Muscle of back (tissue), 11 donors: ENCODE results near the gene NDST4. TPM values are rescaled to one million over a fixed set of nuclear protein-coding genes. Genes with fewer than 3 reads are reported as not detected.

ENCODE experiments used
- DNase-seq, 3 donors: peaks; one replicate each; pipeline versions ENCODE4 v3.0.0 to v3.0.0-alpha.2; 2013
- polyA plus RNA-seq, 10 donors: library from polyadenylated mRNA; unstranded; fragments of 120-200 nt; gene quantifications; one replicate each; pipeline ENCODE4 v1.2.1, GENCODE V29; 2013; ENCODE audit not compliant: insufficient read length in 10 of 10

Gene NDST4
- polyA plus RNA-seq, 10 donors = 0.79 to 1.8 (median 1.1) TPM

DNA sequence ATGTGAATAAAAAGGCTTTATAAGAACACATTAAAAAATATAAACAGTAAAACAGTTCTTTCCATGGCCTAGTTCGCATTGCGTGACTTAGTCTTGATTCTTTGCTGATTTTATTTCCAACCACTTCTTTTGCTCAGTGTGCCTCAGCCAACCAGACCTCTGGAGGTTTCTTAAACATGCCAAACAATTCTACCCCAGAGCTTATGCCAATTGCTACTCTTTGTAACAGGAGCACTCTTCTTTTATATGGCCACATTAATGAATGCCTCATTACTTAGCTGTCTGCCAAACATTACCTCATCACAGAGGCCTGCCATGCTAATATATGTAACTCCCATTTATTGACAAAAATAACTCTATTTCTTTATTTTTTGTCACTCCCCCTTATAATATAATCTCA, 202.3 kb downstream of the NDST4 start:
- DNase-seq = peak in 2 of 3 donors; percentile 29 to 65

DNA sequence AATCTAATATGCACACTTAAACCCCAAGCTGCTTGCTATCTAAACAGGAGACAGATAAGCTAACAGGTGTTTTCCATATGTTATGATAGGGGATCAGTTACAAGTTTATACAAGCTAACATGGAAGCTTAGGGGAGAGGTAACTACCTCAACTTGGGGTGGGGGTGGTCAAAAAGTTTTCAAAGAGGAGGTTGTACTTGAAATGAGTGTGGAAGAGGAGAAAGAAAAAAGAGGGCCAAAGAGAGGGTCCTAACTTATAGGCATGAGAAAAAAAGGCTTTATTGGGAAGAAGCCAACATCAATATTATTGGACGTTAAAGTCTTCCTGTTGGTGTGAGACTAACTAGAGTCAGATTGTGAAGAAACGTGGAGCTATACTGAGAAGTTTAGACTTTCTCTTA, 205.9 kb downstream of the NDST4 start:
- DNase-seq = no peak

DNA sequence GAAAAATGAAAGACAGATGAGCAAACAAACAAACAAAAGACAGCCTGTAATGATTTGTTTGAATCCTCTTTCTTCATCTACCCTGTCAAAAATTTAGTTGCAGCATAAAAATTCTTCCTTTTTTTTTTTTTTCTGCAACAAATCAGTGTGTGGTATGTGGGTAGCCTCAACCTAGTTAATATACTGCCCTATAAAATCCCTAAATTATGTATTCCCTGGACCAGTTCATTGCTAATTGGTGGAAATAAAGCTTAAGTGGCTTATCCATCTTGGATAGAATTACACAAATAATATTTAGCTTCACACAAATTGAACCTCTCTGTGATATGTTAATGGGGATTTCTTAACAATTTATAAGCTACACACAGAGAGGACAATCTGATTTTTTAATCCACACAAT, 208.4 kb downstream of the NDST4 start:
- DNase-seq = no peak

DNA sequence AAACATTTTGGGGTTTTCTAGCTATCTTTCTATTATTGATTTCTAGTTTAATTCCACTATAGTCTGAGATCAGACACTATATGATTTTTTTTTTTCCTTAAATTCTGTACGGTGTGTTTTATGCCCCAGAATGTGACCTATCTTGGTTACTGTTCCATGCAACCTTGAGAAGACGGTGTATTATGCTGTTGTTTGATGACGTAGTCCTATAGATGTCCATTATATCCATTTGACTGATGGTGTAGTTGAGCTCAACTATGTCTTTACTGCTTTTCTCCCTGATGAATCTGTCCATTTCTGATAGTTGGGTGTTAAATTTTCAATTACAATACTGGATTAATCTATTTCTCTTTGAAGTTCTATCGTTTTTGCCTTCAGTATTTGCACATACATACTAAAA, 212.5 kb downstream of the NDST4 start:
- DNase-seq = no peak

- DNase-seq = no peak
These were observed 222.6 kb downstream of the NDST4 start for GRCh38 chr4:114890773-114891172.

GRCh38 chr4:114886761-114887160, 226.7 kb downstream of the NDST4 start:
- no peak for DNase-seq

- DNase-seq = no peak
These were observed 229.8 kb downstream of the NDST4 start for GRCh38 chr4:114883641-114884040.

DNA sequence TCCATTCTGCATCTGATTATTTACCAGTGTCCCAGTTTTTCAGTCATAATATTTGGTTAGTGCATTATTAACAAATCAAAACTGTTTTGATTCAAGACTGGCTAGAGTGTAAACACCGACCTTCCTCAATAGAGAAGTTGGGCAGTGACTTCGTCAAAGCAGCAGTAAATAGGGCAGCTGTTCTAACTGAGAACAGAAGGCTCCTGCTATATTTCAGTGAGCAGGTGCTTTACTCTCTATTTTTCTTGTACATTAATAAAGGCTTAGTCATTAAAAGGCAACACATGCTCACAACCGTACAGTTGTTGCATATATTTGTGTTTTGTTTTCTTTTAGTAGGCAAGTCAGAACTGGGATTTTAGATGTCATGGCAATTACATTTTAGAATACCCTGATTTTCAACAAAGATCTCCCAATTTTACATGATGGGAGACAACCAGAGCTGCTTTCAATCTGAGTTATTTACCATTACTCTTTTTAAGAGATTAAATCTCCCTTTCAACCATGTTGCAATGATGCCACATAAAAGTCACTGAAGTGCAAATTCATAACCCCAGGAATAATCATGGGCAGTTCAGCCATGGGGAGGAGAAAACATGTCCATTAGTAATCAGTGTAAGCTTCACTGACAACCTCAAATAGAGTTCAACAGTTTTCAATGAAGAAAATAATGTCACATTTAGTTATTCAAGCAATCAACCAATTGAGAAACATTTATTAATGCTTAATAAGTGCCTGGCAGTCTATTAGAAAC, 233.3 kb downstream of the NDST4 start:
- DNase-seq = peak in 1 of 3 donors; percentile 16

GRCh38 chr4:114875630-114876029, 237.8 kb downstream of the NDST4 start:
- peak; percentile 27 to 47 (median 28) for DNase-seq

- peak in 1 of 3 donors; percentile 11 for DNase-seq
These were observed 239.1 kb downstream of the NDST4 start for GRCh38 chr4:114874321-114874720.

DNA sequence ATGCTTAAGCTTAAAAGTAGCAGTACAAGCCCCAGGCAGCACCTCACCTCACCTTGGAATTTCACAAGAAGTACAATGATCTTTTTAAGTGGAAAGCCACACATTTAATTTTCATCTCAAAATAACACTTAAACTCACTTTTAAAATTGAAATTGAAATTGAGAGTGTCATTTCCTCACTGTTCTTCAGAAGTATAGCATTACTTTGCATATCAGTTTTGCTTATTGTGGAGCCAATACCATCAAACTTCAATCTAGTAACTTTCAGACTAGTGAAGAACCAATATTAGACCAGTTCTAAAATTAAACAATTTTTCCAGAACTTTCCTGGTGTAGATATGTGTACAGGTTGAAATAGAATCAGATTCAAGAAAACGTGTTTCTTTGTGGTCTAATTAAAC, 242.4 kb downstream of the NDST4 start:
- no peak for DNase-seq

DNA sequence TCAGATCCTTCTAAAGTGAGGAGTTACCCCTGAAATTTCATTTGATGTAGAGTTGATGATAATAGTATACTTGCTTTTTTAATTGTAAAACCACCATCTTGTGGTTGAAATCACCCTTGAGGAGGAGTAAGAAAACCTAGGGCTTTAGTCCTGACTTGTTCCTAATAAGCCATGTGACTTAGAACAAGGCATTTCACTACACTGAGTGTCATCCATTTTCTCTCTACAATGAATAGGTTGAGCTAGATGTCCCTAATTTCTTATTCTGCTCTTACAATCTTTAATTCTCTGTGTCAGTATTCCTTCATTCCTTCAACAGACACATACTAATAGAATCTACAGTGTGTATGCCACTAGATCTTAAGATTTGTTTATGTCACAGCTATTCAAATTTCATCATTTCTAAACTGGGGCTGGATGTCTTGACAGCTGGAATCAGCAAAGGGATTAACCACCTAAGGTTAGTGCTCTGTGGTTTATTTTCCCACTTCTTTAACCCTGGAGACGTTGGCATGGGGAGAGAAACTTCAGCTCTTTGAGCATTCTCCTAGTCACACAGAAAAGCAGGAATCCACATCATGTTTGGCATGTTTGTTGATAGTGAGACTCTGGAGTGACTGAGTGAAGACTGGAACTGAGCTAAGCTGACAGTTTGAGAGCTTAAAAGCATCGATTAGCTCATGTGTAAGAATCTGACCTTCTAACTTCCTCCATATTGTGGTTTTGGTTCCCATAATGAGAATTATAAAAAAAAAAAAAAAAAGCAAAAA, 246.3 kb downstream of the NDST4 start:
- DNase-seq = no peak

GRCh38 chr4:114864060-114864459, 249.4 kb downstream of the NDST4 start:
- no peak for DNase-seq

GRCh38 chr4:114860786-114861185, 252.6 kb downstream of the NDST4 start:
- DNase-seq = no peak

- DNase-seq = no peak
These were observed 255.6 kb downstream of the NDST4 start for GRCh38 chr4:114857831-114858230.

DNA sequence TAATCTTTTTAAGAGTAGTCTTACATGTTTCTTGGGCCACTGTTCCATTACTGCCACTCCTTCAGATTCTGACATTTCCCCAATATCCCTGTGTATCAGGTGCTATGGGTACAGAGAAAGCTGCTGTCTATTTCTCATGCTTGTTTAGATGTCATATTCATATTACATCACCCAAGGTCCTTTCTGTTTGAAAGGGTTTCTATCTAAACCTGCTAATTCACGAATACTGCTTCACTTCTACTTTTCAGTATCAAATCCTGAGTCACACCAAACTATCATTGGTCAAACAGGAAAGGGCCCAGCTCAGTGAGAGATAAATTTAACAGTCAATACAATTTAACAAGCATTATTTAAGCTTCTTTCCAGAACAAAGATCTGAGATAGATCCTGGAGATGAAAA, 273.4 kb downstream of the NDST4 start:
- DNase-seq = no peak

DNA sequence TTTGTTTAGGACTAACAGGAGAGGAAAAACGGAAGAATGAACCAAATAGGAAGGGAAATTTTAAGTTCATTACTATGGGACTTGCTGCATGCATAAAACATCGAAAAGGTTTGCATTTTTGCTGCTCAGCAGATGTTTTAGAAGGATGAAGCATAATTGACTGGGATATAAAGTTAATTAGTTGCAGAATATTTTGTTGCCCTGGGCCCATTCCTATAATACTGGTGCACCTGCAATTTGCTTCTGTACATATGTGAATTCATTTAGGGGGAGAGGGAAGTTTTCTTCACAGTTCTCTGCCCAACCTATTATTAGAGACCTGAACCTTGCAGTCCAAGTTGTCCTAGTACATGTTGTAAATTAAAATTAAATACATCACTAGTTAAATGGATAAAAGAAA, 282.8 kb downstream of the NDST4 start:
- no peak for DNase-seq

DNA sequence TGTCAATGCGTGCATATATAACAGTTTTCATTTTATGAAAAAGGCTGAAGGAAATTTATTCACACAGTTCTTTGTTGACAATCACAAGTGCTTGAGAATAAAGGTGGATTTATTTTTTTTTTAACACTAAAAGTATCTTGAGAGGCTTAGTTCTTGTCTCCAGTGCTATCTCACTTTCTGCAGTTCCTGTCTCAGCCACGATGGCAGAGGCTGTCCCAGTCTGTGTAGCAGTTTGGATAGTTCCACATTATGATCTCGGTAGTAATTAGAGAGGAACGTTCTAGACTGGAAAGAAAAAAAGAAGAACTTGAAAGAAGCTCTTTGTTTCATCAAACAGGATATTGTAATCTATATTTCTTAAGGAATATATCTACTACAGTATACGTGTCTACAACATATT, 285.8 kb downstream of the NDST4 start:
- DNase-seq = no peak

DNA sequence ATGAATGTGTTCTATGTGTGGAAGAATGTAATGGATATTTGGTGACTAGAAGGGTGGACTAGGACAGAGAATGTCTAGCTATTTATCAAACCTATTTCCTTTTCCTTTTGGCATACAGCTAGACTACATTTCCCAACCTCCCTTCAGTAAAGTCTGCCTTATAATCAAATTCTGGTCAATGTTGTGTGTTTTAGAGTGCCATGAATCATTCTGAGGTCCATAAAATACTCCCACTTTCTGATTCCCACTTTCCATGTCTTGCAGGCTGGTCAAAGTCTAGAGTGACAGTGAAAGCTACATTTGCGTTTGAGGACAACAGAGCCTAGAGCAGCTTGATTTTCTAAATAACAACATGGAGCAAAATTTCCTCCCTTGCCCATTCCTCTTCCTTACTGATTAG, 297.7 kb downstream of the NDST4 start:
- DNase-seq = no peak

DNA sequence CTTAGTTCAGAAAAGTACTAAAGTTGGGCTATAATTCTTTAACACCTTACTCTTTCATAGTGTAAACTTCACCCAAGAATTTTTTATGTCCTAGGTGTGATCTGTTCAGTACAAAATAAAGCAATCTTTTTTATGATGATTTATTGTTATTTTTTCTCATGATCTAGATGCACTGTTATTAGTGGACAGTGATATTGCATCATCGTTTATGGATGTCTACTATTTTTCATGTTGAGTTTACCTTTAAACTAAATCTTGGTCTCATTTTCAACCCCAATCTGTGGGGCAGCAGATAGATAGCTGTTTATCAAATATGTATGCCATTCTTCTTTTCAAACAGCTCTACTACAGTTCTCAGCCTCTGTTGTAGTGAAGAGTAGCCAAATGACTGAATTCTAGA, 299.5 kb downstream of the NDST4 start:
- DNase-seq = no peak

DNA sequence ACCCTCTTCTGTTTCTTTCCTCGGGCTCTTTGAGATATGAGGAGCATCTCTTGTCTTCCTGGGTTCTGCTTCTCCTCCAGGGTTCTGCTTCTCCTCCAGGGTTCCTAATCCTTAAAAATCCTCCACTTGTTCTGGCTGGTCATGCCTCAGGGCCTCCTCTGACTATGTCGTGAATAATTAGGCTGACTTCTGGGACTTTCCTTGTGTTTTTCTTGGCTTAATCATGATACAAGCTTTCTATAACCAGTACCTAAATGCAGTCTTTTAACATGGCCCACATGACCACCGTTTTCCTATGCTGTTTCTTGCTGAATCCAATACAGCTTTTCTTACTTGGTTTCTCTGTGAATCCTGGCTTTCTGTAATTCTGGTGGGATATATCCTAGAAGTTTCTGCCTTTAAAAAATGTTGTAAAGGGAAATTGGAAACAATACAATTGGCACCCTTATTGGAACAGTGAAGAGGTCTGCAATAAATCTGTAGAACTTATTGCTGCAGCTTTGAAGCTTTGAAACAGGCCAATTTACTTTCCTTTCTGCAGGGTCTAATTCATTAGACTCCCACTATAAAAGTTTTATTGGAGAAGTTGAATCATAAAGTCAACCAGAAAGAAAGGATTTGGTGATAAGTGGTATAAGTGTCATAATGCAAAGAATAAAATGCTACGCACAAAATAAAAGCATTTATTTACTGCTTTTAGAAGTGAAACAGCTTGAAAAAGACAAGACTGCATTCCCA, 301.7 kb downstream of the NDST4 start:
- DNase-seq = peak; percentile 4 to 75 (median 29)

DNA sequence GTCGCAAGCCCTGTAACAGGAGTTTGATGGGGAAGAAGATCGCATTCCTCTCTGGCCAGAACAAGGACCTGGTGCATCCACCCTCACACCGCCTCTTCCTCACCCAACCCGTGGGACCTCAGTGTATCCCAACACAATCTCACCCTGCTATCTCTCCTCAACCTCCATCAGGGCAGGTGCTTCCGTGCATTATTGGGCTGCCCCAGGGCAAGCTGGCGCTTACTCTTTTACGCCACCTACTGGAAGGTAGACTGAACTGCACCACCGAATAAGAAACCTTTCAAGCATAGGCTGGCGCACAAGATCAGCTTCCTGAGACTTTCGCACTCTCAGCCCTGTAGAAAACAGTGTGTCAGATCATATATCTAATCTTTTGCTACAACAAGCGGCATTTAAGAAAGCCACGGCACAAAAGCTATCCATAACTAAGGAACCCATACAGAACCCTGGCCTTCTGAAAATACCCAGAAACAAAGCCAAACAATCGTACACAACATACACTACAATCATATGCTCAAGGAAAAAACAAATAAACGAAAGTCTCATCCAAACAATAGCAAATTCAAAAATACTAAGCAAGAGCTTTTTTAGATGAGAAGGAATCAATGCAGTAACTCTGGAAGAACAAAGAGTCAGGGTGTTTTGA, 305.5 kb downstream of the NDST4 start:
- peak in 1 of 3 donors; percentile 2 for DNase-seq
